ENCODE results near the gene TUBA4B.

Gene TUBA4B

DNA sequence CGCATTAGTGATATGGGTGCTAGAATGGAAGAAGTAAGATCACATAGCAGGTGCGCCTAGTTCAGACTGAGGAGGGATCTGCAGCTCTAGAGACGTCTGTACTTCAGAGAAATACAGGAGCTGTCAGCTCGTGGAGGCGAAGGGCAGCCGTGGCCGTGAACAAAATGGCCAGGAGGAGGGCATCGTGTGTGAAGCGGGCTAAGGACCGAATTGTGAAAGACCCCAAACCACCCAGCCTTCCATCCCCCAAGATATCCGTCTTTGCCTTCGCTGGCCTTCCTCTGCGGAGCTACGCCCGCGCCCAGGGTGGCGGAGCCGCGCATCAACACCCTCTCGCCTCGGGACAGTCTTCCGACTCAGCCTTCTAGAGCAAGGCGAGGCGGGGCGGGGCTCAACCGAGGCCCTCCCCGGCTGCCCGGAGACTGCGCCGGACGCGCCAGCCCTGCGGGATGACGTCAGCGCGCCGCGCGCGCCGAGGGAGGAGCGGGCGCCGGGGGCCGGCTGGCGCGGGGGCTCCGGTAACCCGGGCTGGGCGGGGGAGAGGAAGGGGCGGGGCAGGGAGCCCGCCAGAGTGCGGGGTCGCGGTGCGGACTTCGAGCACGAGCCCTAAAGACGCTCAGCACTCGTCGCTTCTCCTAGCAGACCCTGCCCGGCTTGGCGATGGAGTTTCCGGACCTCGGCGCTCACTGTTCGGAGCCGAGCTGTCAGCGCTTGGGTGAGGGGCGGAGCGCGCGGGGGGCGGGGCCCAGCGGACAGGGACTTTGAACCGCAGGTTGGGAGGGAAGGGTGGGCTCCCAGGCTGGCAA, 46.5 kb upstream of the TUBA4B start, which contains the start of gene ZFAND2B:
ZFAND2B (plus strand) TSS at position 455 of the 806 bp plus-strand sequence; CDS start at position 661, 206 bp downstream.
- no peaks in the 10 kb centered on the region for H3K9me3 ChIP-seq (ENCODE audit: severe bottlenecking)
- H3K27ac ChIP-seq (ENCODE audit: poor library complexity, severe bottlenecking) = peak within 1 kb of the TSS; percentile 58
- DNase-seq (ENCODE audit: low spot score) = peak; percentile 92
- H3K27me3 ChIP-seq (ENCODE audit: insufficient read depth, poor library complexity, severe bottlenecking) = no peaks in the 10 kb centered on the region
- H3K4me3 ChIP-seq (ENCODE audit: severe bottlenecking) = peak within 1 kb of the TSS; percentile 43
- peaks cover 7% of the 10 kb centered on the region for H3K4me1 ChIP-seq (ENCODE audit: insufficient read depth, poor library complexity, severe bottlenecking)
- peak; percentile 96 for ATAC-seq (ENCODE audit: low read depth)
- H3K36me3 ChIP-seq (ENCODE audit: low read depth) = peaks cover 8% of the 10 kb centered on the region
- TF ChIP-seq, protein P1, sequence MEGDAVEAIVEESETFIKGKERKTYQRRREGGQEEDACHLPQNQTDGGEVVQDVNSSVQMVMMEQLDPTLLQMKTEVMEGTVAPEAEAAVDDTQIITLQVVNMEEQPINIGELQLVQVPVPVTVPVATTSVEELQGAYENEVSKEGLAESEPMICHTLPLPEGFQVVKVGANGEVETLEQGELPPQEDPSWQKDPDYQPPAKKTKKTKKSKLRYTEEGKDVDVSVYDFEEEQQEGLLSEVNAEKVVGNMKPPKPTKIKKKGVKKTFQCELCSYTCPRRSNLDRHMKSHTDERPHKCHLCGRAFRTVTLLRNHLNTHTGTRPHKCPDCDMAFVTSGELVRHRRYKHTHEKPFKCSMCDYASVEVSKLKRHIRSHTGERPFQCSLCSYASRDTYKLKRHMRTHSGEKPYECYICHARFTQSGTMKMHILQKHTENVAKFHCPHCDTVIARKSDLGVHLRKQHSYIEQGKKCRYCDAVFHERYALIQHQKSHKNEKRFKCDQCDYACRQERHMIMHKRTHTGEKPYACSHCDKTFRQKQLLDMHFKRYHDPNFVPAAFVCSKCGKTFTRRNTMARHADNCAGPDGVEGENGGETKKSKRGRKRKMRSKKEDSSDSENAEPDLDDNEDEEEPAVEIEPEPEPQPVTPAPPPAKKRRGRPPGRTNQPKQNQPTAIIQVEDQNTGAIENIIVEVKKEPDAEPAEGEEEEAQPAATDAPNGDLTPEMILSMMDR (IDR thresholded peaks at IDR 0.05; ENCODE audit: poor library complexity, severe bottlenecking) = no peak

DNA sequence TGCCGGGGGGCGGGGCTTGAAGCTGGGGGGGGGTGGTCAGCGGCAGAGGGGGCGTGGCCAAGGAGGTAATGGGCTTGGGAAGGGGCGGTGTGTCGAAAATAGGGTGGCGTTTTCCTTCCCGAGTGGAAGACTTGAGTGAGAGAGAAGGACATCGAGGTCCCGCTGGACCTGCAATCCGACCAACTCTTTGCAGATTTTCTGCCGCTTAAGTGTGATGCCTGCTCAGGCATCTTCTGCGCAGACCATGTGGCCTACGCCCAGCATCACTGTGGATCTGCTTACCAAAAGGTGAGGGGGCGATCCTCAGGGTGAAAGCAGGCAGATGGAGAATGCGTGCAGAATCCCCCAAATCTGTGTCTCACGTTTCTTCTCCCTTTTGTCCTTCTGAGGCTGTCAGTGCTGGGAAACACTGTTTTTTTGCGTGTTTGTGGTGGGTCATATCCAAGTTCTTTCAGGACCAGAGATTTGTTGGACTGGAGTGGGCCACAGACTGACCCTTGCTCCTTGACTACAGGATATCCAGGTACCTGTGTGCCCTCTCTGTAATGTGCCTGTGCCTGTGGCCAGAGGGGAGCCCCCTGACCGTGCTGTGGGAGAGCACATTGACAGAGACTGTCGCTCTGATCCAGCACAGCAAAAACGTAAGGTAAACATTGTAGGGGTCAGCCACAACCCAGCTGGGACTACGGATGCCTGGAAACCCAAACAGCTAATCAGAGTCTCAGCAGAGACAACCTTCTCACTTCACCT, 45.7 kb upstream of the TUBA4B start:
- Histone ChIP-seq H3K36me3 (ENCODE audit: low read depth) (peaks cover 14% of the 10 kb centered on the region), H3K27ac (ENCODE audit: poor library complexity, severe bottlenecking) (peak overlapping the region; percentile 58), H3K4me1 (ENCODE audit: insufficient read depth, poor library complexity, severe bottlenecking) (peaks cover 7% of the 10 kb centered on the region), H3K27me3 (ENCODE audit: insufficient read depth, poor library complexity, severe bottlenecking) (no peaks in the 10 kb centered on the region), H3K9me3 (ENCODE audit: severe bottlenecking) (no peaks in the 10 kb centered on the region), H3K4me3 (ENCODE audit: severe bottlenecking) (peak overlapping the region; percentile 43)
- peak; percentile 1; the same call in 2 of the 3 replicates for ATAC-seq (ENCODE audit: low read depth)
- TF ChIP-seq, protein P1 (IDR thresholded peaks at IDR 0.05; ENCODE audit: poor library complexity, severe bottlenecking) = no peak
- no peak for DNase-seq (ENCODE audit: low spot score)

- Histone ChIP-seq H3K4me3 (ENCODE audit: severe bottlenecking) (no peak overlapping the region), H3K27ac (ENCODE audit: poor library complexity, severe bottlenecking) (peak overlapping the region; percentile 58), H3K36me3 (ENCODE audit: low read depth) (peaks cover 21% of the 10 kb centered on the region), H3K9me3 (ENCODE audit: severe bottlenecking) (no peaks in the 10 kb centered on the region), H3K4me1 (ENCODE audit: insufficient read depth, poor library complexity, severe bottlenecking) (peaks cover 7% of the 10 kb centered on the region), H3K27me3 (ENCODE audit: insufficient read depth, poor library complexity, severe bottlenecking) (no peaks in the 10 kb centered on the region)
- TF ChIP-seq, protein P1 (IDR thresholded peaks at IDR 0.05; ENCODE audit: poor library complexity, severe bottlenecking) = no peak
- ATAC-seq (ENCODE audit: low read depth) (no peak), DNase-seq (ENCODE audit: low spot score) (no peak)
Measured at GRCh38 chr2:219207884-219208740, 44.9 kb upstream of the TUBA4B start.

DNA sequence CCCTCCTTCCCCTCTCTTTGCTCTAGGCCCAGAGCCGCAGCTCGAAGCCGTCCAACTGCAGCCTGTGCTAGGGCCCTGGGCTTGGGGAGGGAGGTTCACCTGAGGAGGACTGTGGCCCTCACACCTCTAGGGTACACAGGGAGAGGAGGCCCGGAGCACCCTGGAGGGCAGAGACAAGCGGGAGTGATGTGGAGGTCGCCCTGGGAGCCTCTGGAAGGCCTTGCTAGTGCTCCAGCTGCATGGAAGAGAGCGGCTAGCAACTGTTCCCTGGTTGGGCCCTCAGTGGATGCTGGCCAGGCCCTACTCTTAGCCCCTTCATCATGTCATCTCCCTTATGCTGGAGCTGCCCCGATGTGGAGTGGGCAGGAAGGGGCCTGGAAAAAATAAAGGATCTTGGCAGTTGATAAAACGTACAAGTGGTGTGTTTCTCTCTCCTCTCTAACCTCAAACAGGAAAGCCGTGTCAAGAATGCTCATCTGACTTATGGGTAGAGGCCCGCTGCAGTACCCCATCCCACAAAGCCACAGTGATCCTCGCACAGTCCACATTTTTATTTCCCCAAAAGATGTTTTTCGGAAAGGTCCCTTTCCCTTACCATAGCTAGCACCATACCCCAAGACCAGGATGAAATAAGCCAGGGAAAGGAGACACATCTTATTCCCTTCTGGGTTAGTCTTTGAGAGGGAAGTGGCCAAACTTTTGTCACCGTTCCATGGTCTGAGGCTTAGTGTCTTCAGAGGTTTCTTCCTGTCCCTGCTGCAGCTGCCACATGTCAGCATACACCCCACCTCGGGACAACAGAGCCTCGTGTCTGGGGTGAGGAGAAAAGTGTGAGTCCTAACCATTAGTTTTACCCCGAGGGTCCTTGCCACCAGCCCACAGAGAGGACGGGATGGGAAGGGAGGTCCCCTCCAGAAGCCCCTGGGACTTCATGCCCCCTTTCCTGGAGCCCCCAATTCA, 43.5 kb upstream of the TUBA4B start:
- Histone ChIP-seq H3K9me3 (ENCODE audit: severe bottlenecking) (no peaks in the 10 kb centered on the region), H3K4me1 (ENCODE audit: insufficient read depth, poor library complexity, severe bottlenecking) (peaks cover 7% of the 10 kb centered on the region), H3K4me3 (ENCODE audit: severe bottlenecking) (no peak overlapping the region), H3K36me3 (ENCODE audit: low read depth) (peaks cover 33% of the 10 kb centered on the region), H3K27me3 (ENCODE audit: insufficient read depth, poor library complexity, severe bottlenecking) (no peaks in the 10 kb centered on the region), H3K27ac (ENCODE audit: poor library complexity, severe bottlenecking) (no peak overlapping the region)
- TF ChIP-seq, protein P1 (IDR thresholded peaks at IDR 0.05; ENCODE audit: poor library complexity, severe bottlenecking) = no peak
- DNase-seq (ENCODE audit: low spot score) = no peak
- ATAC-seq (ENCODE audit: low read depth) = no peak

All from RWPE2 (cell line).